ENCODE results near the gene NDUFB10.
"Not testable (repeated sequence)": the region's sequence is repeated elsewhere in the genome, so short reads cannot be mapped to it uniquely, and the experiment has no call there.

Gene NDUFB10

DNA sequence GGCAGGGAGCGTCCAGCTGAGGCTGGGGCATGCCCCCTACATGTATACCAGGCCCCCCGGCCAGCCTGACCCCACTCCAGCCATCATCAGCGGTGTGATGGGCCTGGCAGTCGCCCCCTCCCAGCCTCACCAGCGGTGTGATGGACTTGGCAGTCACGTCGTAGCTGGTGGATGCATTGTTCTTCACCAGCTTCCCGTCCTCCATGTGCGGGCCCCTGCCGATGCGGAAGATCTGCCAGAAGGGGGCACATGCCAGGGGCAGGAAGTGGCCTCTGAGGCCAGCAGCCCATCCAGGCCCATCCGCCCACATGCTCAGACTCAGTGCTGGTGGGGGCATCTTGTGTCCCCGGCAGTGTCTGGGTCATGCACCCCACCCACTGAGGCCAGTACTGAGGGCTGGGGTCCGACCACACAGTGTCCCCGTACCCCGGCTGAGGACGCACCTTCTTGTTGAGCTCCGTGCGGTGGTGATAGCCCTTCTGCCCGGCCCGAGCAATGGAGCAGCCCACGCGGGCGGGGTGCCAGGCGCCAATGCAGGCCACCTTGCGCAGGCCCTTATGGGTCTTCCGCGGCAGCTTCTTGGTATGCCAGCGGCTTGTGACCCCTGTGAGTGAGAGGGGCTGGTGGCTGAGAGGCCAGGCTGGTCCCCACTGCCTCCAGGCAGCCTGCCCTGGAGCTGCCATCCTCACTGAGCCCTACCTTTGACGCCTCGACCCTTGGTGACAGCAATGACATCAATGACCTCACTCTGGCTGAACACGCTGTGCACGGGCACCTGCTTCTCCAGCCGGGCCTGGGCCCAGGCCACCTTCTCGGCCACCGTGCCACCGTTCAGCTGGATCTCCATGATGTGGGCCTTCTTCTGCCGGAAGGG is 12.6 kb upstream of the NDUFB10 start:
- no peak for DNase-seq (ENCODE audit: low spot score)

DNA sequence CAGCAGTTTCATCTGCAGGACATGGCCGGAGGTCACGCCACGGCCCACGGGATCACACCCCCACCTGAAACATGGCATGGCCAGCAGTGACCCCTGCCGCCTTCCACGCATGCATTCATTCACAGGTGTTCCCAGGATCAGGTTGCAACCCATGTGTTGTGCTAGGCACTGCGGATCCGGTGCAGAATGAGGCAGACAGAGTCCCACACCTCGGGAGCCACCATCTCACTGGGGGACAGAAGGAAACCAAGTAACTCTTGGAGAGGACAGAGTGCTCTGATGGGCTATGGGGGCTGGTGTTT is 12.0 kb upstream of the NDUFB10 start:
- no peak for DNase-seq (ENCODE audit: low spot score)

DNA sequence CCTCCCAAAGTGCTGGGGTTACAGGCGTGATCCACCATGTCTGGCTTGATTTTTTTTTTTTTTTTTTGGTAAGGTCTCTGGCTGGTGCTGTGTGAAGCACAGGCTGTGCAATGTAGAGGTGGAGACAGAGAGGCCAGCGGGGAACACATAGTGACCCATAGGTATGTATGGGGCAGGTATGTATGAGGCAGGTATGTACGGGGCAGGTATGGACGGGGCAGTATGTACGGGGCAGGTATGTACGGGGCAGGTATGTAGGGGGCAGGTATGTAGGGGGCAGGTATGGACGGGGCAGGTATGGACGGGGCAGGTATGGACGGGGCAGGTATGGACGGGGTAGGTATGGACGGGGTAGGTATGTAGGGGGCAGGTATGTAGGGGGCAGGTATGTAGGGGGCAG is 9.8 kb upstream of the NDUFB10 start:
- DNase-seq (ENCODE audit: low spot score) = no peak

DNA sequence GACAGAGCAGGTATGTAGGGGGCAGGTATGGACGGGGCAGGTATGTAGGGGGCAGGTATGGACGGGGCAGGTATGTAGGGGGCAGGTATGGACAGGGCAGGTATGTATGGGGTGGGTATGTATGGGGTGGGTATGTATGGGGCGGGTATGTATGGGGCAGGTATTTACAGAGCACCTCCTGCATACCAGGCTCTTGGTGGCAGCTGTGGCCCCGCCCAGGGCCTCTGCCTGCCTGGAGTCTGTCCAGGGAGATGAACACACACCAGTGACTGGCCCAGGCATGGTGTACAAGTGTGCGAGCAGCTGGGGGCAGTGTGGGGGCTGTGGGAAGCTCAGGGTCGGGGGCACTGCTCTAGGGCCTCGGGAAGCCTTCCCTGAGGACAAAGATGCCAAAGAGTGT is 9.3 kb upstream of the NDUFB10 start:
- DNase-seq (ENCODE audit: low spot score) = no peak

DNA sequence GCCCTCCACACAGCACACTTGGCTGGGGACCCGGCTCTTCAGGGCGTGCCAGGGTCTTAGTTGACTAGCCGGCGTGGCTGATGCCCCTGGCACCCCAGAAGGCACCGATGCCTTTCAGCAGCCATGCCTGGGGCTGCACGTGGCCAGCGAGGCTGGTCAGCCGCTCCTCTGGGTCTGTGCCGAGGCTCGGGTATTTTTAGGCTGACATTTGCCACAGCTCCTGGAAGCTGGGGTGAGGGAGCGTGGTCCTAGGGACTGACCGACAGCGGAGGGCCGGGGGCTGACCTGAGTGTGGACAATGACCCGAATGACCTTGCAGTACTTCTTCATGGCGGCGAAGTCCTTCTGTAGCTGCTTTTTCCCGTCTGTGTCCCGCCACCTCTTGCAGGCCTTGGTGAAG is 8.8 kb upstream of the NDUFB10 start:
- DNase-seq (ENCODE audit: low spot score) = no peak

DNA sequence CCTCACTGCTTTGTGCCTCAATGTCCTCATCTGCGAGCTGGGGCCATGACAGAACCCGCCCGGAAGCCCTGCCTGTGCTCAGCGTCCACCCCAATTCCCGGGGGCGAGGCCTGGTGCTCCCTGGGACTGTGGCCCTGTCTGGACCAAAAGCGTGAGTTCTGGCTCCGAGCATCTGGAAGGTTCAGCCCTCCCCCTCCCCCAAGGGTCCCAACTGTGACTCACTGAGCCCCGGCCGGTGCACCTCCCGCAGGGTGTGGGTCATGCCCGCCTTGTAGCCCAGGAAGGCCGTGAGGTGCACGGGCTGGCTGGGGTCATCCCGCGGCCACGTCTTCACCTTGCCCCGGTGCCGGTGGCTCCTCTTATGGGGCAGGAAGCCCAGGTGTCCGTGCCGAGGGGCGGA is 5.6 kb upstream of the NDUFB10 start:
- DNase-seq (ENCODE audit: low spot score) = no peak

DNA sequence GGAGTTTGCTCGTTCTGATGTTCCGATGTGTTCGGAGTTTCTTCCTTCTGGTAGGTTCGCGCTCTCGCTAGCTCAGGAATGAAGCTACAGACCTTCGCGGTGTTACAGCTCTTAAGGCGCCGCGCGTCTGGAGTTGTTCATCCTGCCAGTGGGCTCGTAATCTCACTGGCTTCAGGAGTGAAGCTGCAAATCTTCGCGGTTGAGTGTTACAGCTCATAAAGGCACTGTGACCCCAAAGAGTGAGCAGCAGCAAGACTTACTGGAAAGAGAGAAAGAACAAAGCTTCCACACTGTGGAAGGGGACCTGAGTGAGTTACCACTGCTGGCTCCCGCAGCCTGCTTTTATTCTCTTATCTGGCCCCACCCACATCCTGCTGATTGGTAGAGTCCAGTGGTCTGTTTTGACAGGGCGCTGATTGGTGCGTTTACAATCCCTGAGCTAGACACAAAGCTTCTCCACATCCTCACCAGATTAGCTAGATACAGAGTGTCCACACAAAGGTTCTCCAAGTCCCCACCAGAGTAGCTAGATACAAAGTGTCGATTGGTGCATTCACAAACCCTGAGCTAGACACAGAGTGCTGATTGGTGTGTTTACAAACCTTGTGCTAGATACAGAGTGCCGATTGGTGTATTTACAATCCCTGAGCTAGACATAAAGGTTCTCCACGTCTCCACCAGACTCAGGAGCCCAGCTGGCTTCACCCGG is 1.8 kb upstream of the NDUFB10 start:
- DNase-seq (ENCODE audit: low spot score) = not testable (repeated sequence)

DNA sequence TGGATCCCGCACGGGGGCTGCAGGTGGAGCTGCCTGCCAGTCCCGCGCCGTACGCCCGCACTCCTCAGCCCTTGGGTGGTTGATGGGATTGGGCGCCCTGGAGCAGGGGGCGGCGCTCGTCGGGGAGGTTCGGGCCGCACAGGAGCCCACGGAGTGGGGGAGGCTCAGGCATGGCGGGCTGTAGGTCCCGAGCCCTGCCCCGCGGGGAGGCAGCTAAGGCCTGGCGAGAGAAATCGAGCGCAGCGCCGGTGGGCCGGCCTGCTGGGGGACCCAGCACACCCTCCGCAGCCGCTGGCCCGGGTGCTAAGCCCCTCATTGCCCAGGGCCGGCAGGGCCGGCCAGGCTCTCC is 1.2 kb upstream of the NDUFB10 start:
- not testable (repeated sequence) for DNase-seq (ENCODE audit: low spot score)

DNA sequence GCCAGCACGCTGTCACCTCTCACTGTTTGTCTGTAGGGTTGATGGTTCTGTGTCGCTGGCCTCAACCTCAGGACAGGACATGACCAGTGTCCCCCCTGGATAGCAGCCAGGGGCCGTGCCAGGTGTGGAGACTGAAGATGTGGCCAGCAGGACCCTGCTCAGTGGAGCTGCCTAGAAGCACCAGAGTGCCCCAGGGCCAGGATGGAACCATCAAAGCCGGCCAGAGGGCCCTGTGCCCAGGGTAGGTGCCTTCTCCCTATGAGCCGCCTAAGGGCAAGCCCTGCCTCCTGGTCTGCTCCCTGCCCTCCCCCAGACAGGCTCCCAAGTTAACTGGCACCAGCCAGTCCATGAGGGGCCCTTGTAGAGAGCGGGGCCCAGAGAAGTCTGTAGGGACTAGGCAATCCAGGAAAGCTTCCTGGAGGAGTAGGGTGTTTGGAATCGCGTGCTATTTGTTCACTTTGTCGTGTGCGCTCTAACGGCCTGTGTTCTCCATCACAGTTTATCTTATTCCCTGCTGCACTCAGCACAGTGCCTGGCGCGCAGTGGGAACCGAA is 546 bp upstream of the NDUFB10 start:
- no peak for DNase-seq (ENCODE audit: low spot score)

DNA sequence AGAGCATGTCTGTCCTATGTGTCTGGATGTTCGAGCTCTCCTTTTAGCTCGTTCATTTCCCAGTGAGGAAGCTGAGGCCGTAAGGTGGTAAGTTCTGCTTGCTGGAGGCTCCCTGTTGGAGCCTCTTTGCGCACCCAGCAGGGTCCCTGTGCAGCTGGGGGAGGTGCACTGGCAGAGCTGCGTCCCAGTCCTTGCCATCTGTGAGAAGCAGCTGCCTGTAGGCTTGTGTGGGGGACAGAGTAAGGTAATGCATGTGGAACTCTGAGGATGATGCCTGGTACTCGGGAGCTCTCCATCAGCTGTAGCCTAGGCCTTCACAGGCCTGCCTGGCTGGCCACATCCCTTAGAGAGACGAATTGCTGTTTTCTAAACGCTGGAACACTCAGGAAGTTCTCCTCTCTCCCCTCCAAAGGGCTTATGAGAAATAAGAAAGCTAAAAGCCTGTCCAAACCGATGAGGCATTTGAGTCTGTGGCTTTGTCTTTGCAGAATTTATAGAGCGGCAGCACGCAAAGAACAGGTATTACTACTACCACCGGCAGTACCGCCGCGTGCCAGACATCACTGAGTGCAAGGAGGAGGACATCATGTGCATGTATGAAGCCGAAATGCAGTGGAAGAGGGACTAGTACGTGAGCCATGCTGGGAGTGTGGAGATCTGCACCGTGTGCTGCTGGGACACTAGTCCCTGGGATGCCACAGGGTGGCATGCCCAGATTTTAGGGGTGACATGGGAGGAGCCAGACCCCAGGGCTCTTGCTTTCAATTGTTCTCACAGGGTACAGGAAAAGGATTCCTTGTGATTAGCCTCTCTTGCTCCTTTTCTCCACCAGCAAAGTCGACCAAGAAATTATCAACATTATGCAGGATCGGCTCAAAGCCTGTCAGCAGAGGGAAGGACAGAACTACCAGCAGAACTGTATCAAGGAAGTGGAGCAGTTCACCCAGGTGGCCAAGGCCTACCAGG is 1.6 kb downstream of the NDUFB10 start:
- no peak for DNase-seq (ENCODE audit: low spot score)

DNA sequence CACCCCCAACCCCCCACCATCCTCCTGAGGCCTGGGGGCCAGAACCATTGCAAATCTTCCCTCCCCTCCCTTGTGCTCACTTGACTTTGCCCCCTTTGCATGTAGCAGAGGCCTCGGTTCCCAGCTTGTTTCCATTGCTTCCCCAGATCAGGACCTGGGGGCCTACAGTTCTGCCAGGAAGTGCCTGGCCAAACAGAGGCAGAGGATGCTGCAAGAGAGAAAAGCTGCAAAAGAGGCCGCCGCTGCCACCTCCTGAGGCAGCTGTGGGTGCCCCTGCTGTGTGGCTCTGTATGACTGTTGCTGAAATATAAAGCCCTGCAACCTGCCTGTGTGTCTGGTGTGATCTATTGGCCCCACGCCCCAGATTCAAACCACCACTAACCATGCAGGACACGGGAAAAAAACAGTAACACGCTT is 2.3 kb downstream of the NDUFB10 start:
- DNase-seq (ENCODE audit: low spot score) = no peak

DNA sequence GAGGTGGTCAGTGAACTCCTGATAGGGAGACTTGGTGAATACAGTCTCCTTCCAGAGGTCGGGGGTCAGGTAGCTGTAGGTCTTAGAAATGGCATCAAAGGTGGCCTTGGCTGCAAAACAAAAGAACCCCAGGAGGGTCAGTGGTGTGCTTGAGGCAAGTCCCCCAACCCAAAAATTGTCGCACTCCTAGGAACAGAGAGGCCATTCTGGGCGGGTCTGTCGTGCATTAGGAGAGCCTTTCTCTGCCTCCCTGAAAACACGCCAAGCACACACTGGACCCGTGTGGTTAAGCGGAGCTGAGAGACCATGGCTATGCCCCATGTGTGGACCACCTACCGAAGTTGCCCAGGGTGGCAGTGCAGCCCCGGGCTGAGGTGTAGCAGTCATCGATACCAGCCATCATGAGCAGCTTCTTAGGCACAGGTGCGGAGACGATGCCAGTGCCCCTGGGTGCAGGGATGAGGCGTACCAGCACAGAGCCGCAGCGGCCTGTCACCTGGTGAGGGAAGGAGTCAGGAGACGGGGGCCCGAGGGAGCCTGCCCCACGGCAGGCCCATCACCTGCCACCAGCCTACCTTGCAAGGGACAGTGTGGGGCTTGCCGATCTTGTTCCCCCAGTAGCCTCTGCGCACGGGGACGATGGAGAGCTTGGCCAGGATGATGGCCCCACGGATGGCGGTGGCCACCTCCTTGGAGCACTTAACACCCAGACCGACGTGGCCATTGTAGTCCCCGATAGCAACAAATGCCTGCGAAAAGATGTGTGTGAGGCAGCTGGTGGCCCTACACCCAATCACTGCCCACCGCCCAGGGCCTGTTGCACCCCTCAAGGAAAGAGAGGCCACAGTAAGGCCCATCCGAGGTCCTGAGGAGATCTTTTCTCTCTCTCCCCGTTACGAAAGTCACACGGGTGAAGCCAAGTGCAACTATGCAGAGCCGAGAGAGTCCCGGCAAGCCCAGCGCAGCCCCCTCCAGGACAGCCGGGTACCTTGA is 3.1 kb downstream of the NDUFB10 start:
- DNase-seq (ENCODE audit: low spot score) = not testable (repeated sequence)

DNA sequence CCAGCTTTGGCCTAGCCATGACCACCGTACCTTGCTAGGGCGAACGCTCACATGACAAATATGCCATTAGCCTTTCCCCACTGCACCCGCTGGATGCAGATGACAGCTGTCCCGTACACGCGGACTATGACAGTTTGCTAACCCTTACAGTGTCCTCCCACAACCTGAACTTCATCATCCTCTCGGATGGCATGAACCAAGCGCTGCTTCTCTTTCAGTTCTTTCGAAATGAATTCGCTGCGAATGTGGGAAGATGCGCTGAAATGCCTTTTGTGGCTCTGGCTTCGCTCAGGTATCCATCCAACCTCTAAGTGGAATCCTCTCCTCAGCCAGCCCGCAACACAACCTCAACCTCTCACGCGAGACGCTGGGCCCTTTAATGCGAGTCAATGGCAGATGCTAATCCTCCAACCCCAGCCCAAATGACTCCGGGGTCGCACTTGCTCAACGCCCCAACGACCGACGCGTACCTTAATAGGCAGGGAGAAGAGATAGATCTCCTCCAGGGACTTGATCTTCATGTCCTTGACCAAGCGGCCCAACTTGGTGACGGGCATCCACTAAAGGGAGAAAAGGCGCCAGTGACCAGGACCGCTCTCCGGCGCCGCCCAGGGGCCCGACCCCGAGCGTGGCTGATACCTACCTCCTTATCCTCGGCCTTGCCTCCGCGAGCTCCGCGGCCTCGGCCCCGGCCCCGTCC is 4.6 kb downstream of the NDUFB10 start:
- DNase-seq (ENCODE audit: low spot score) = no peak

DNA sequence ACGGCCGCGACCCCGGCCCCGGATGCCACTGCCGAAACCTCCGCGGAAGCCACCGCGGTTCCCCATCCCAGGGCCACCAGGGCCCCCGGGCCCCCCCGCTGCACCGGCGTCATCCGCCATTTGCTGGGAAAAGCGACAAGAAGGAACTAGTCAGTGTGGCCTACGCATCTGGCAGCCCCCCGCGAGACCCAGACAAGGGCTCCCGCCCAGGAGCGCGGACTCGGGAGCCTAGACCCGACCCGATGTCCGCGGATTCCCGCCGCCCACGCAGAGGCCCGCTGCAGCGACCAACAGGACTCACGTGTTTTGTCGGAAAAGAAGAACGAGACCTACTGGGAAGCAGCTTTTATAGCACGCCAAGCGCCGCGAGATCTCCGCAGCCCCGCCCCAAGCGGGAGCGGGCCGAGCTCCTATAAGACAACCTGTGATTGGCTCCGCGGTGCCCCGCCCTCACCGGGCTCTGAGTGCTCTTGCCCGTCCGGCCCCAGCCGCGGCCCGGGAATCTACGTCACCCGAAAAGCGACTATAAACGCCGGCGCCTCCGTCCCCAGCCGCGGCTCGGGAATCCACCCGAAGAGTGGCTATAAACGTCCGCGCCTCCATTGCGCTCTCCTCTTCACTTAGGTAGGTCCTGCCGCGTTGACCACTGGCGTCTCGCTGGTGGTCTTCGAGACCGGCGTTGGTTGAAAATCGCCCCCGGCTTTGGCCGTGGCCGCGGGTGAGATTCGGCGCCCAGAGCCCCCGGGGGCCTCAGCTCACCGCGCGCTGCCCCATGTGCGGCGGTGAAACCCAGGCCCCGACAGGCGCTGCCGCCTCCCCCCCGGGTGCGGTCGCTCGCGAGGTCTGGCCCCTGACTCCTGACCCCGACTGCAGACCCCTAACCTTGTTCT is 5.4 kb downstream of the NDUFB10 start, which contains the start of gene RPS2:
TSS of gene RPS2 (minus strand) at position 321 of the 890 bp plus-strand sequence. CDS start at position 120, 201 bp downstream.
- peak; percentile 100 for DNase-seq (ENCODE audit: low spot score)

DNA sequence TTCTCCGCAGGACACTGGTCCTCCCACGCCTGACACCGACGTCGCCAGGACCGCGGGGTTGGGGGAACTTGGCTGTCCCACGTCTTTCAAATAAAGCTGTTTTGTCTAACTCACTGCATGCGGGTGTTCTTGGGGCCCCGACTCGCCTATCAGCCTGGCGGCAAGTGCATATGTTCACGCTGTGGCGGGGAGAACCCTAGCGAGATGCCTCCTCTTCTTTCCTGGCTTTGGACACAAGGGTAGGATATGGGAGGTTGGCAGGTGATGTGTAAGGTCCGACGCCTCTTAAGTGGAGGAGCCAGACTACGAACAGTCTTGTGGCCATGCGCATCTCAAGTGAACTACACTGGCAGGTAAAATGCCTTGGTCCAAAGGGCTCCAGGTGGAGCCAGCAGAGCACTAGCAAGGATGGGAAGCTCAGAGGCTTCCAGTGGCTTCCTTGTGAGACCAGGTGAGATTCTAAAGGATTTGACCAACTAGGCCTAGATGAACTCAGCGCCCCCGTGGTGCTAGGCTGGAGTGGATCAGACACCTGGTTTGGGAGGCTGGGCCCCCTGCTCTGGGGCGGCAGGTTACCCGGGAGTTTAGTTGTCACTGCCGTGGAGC is 6.2 kb downstream of the NDUFB10 start:
- no peak for DNase-seq (ENCODE audit: low spot score)

DNA sequence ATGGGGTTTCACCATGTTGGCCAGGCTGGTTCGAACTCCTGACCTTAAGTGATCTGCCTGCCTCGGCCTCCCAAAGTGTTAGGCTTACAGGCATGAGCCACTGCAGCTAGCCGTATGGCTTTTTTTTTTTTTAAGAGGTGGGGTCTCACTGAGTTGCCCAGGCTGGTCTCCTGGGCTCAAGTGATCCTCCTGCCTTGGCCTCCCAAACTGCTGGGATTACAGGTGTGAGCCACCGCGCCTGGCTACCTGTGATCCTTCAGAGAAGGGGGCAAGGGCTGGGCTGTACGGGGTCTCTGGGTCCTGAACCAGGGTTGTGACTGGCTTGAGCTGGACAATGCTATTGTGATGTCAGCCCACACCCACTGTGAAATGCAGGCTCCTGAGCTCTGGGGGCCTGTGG is 7.1 kb downstream of the NDUFB10 start, which contains the start of gene RNF151:
TSS of gene RNF151 (plus strand) at position 397 of the 400 bp plus-strand sequence. CDS start 26 bp downstream, outside the sequence.
- DNase-seq (ENCODE audit: low spot score) = no peak

DNA sequence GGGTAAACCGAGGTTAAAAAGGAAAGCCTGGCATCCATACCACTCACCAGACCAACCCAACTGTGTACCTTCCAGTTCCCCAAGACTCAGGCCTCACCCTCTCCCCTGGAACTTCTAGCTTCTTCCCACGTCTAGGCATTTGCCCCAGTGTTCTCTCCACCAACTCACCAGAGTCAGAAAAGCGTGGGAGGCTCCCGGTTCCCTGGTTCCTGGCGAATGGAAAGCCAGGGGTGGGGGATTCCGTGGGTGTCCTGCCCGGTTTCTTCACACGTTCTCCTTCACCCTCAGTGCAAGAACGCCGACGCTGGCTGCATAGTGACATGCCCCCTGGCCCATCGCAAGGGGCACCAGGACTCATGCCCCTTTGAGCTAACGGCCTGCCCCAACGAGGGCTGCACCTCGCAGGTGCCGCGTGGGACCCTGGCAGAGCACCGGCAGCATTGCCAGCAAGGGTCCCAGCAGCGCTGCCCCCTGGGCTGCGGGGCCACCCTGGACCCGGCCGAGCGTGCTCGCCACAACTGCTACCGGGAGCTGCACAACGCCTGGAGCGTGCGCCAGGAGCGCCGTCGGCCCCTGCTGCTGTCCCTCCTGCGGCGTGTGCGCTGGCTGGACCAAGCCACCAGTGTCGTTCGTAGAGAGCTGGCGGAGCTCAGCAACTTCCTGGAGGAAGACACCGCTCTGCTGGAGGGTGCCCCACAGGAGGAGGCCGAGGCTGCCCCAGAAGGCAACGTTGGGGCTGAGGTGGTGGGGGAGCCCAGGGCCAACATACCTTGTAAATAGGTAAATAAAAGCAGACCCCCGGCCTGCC is 9.0 kb downstream of the NDUFB10 start:
- no peak for DNase-seq (ENCODE audit: low spot score)

Measured in hepatic stellate cell (primary cell).